Measurements from ENCODE around the gene APOBR. TPM values are rescaled to one million over a fixed set of nuclear protein-coding genes. Genes with fewer than 3 reads are reported as not detected.

Gene APOBR
- total and polyA plus RNA-seq, 2 donors (not counting 3 experiments of a cell fraction or from before 2014, with no cell fraction given) = not detected

DNA sequence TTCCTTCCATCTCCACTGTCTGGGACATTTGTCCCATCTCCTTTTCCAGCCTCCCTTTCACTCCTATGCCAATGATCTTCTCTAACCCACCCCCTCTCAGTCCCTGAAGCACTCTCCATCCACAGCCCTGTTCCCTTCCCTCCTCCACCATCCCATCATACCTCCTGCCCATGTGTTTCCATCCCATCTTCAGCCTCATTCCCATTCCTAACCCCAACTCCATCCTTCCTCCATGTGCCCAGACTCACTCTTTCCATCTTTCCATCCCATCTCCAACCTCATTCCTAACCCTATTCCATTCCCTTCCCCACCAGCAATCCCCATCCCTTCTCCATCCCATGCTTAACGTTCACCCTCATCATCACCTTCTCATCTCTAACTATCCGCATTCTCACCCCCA, 7.8 kb downstream of the APOBR start:
- no peak overlapping the region for H3K4me2 ChIP-seq (ENCODE audit: insufficient read depth, low read length)
- H3K79me2 ChIP-seq (ENCODE audit: control insufficient read depth, insufficient read depth, low read length) = no peaks in the 10 kb centered on the region
- POLR2A ChIA-PET = no interaction called here
- intact Hi-C loops (cut with micrococcal nuclease) = no loop called here
- no peaks in the 10 kb centered on the region for H3K27me3 ChIP-seq (ENCODE audit: control insufficient read depth in 2 of 2, insufficient read depth in 2 of 2, low read length in 2 of 2)
- no peak for DNase-seq (ENCODE audit: low read depth, low spot score)
- no peaks in the 10 kb centered on the region for H3K9me3 ChIP-seq (replicated peaks; ENCODE audit: control insufficient read depth, insufficient read depth, low read length)
- H3K9me1 ChIP-seq (replicated peaks; ENCODE audit: control insufficient read depth, extremely low read depth, insufficient read depth, low read length) = no peaks in the 10 kb centered on the region
- BruUV-seq (replicated peaks) = no TSS peak
- TF ChIP-seq POLR2A (IDR thresholded peaks at IDR 0.05; ENCODE audit: low read depth, low read length) (no peak), MYC (IDR thresholded peaks at IDR 0.05; ENCODE audit: low read depth, low read length) (no peak), POLR2AphosphoS5 (IDR thresholded peaks at IDR 0.05; ENCODE audit: insufficient read depth, low read depth, low read length) (no peak), FOS (IDR thresholded peaks at IDR 0.05; ENCODE audit: borderline replicate concordance, insufficient read depth, low read length) (no peak), JUN (IDR thresholded peaks at IDR 0.05; ENCODE audit: borderline replicate concordance, insufficient read depth, insufficient read length, low read depth) (no peak), GATA2 (IDR thresholded peaks at IDR 0.05; ENCODE audit: insufficient read depth, insufficient read length, low read depth, low read length) (no peak)
- TF ChIP-seq, protein P1, sequence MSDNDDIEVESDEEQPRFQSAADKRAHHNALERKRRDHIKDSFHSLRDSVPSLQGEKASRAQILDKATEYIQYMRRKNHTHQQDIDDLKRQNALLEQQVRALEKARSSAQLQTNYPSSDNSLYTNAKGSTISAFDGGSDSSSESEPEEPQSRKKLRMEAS (IDR thresholded peaks at IDR 0.05; ENCODE audit: insufficient read depth, insufficient read length) = no peak
- TF ChIP-seq, protein P2, sequence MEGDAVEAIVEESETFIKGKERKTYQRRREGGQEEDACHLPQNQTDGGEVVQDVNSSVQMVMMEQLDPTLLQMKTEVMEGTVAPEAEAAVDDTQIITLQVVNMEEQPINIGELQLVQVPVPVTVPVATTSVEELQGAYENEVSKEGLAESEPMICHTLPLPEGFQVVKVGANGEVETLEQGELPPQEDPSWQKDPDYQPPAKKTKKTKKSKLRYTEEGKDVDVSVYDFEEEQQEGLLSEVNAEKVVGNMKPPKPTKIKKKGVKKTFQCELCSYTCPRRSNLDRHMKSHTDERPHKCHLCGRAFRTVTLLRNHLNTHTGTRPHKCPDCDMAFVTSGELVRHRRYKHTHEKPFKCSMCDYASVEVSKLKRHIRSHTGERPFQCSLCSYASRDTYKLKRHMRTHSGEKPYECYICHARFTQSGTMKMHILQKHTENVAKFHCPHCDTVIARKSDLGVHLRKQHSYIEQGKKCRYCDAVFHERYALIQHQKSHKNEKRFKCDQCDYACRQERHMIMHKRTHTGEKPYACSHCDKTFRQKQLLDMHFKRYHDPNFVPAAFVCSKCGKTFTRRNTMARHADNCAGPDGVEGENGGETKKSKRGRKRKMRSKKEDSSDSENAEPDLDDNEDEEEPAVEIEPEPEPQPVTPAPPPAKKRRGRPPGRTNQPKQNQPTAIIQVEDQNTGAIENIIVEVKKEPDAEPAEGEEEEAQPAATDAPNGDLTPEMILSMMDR (IDR thresholded peaks at IDR 0.05; ENCODE audit: extremely low read depth in 1 of 2, insufficient read depth in 1 of 2, low read depth in 1 of 2, low read length in 2 of 2) = no peak
- H3K4me3 ChIP-seq (replicated peaks in 1 of 3; ENCODE audit: insufficient read depth in 1 of 3, low read depth in 1 of 3, low read length in 3 of 3) = no peak overlapping the region
- H3K4me1 ChIP-seq (ENCODE audit: control insufficient read depth, extremely low read depth, insufficient read depth, low read length) = no peaks in the 10 kb centered on the region
- dilution Hi-C loops (cut with MboI; ENCODE audit: extremely low pct_ligation_motif_present, low sequenced_read_pairs) = no loop called here
- no peak overlapping the region for H3K9ac ChIP-seq (replicated peaks; ENCODE audit: extremely low read depth, insufficient read depth, low read length)
- no peaks in the 10 kb centered on the region for H3K36me3 ChIP-seq (ENCODE audit: control insufficient read depth in 2 of 2, extremely low read depth in 1 of 2, insufficient read depth in 2 of 2, low read length in 2 of 2)
- H4K20me1 ChIP-seq (replicated peaks; ENCODE audit: control insufficient read depth, extremely low read depth, insufficient read depth, low read length) = no peaks in the 10 kb centered on the region
- CTCF ChIA-PET = no interaction called here
- no peak overlapping the region for H2AFZ ChIP-seq (ENCODE audit: low read depth, low read length)
- no peak overlapping the region for H3K27ac ChIP-seq (ENCODE audit: insufficient read depth, low read depth, low read length)
- no peak for FAIRE-seq

All from endothelial cell of umbilical vein (primary cell).